NCI-H1105 treated with DMSO at 0.1 percent for 48 hours (cell line): ENCODE data around the gene CHM.

Source experiments
- DNase-seq: peaks from one replicate; lab custom pipeline; 2025; lab: John Stamatoyannopoulos, UW

Gene CHM

DNA sequence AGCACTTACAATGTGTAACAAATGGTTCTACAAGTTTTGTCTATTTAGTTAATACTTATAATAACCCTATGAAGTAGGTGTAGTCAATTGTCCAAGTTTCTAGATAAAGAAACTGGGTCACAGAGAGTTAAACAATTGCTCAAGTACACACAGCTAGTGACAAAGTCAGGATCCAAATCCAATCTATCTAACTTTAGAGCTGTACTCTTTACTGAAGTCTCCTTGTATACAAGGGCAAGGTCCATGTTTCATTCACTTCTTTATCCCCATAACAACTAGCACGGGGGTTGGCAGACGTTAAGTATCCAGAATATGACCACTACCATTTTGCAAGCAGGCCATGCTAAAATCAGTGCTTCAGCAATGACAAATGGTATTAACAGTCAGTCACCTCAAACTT, 141.0 kb downstream of the CHM start:
- no peak for DNase-seq

- DNase-seq = no peak
Observed at GRCh38 chrX:85905851-85906250, 141.5 kb downstream of the CHM start.

GRCh38 chrX:85903692-85904471, 143.5 kb downstream of the CHM start:
- no peak for DNase-seq

GRCh38 chrX:85897362-85898126, 149.8 kb downstream of the CHM start:
- DNase-seq = no peak

GRCh38 chrX:85882601-85883000, 164.8 kb downstream of the CHM start:
- no peak for DNase-seq

- no peak for DNase-seq
Observed at GRCh38 chrX:85870585-85870984, 176.8 kb downstream of the CHM start.

DNA sequence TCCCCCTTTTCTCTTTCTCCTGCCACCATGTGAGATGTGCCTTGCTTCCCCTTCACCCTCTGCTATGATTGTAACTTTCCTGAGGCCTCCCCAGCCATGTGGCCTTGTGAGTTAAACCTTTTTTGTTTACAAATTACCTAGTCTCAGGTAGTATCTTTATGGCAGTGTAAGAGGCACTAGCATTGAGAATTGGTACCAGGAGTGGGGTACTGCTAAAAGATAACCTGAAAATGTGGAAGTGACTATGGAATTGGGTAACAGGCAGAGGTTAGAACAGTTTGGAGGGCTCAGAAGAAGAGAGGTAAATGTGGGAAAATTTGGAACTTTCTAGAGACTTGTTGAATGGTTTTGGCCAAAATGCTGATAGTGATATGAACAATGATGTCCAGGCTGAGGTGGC, 182.0 kb downstream of the CHM start:
- no peak for DNase-seq

DNA sequence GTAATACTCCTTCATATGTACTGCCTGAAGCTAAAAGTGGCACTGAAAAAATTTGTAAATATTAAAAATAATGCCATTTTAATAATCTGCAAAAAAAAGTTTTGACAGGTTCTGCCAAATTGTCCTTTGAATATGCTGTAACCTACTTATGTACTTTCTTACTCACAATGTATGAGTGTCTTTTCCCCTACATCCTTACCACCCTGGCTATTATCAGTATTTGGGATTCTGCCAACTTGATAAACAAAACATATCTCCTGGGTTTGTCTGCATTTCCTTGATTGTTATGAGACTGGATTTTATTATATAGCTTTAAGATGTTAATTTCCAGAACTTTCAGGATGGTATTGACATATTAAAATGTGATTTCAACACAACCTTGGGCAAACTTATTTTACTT, 187.9 kb downstream of the CHM start:
- peak; percentile 43 for DNase-seq

DNA sequence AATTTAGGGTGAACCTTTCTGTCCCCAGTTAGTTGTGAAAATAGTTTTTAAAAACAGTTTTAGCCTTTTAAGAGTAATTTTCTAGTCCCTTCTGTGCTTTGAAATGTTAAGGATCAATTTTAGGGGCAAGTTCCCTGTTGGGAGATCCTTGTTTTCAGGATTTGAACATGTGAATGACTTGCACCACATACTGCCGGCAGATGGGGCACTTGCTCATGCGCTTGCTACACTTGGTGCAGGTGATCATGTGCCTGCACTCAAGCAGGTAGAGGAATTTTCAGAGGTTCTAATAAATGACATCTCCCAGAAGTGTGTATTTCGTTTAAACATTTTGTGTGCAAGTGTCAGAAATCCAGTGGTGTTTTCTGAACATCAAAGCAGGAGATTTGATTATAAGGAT, 195.9 kb downstream of the CHM start:
- no peak for DNase-seq

- DNase-seq = no peak
Observed at GRCh38 chrX:85836868-85837267, 210.5 kb downstream of the CHM start.

GRCh38 chrX:85828771-85829170, 218.6 kb downstream of the CHM start:
- DNase-seq = peak; percentile 92

- no peak for DNase-seq
Observed at GRCh38 chrX:85815203-85815751, 232.1 kb downstream of the CHM start.
